Liver (tissue), 3 donors: Measurements from ENCODE around the gene DLX2.

ENCODE experiments used
- EGR1 ChIP-seq, 2 donors: IDR thresholded peaks; 2 replicates each; pipeline ENCODE4 v1.6.1; 2016 to 2018; ENCODE audit warnings: antibody characterized with exemption in 2 of 2, low read depth in 2 of 2
- FOXA1 ChIP-seq: IDR thresholded peaks from 2 replicates; pipeline ENCODE4 v1.6.1; 2016; ENCODE audit warnings: antibody characterized with exemption
- GABPA ChIP-seq, 2 donors: IDR thresholded peaks in 1 of 2; conservative IDR thresholded peaks in 1 of 2; 2 replicates each; pipeline ENCODE4 v1.6.1; 2016; ENCODE audit warnings: antibody characterized with exemption in 2 of 2, mild to moderate bottlenecking in 1 of 2, moderate library complexity in 1 of 2
- JUND ChIP-seq, 2 donors: IDR thresholded peaks; 2 replicates each; pipeline ENCODE4 v1.6.1; 2016; ENCODE audit warnings: antibody characterized with exemption in 2 of 2
- RAD21 ChIP-seq, 2 donors: IDR thresholded peaks; 2 replicates each; pipeline ENCODE4 v1.6.1; 2016; ENCODE audit warnings: antibody characterized with exemption in 2 of 2, mild to moderate bottlenecking in 2 of 2
- RXRA ChIP-seq, 2 donors: IDR thresholded peaks; 2 replicates each; pipeline ENCODE4 v1.6.1; 2017 to 2018; ENCODE audit warnings: antibody characterized with exemption in 2 of 2, mild to moderate bottlenecking in 1 of 2
- SP1 ChIP-seq: IDR thresholded peaks from 2 replicates; pipeline ENCODE4 v1.6.1; 2018; ENCODE audit warnings: antibody characterized with exemption, mild to moderate bottlenecking
- TAF1 ChIP-seq: conservative IDR thresholded peaks from 2 replicates; pipeline ENCODE4 v1.6.1; 2016; ENCODE audit warnings: antibody characterized with exemption, mild to moderate bottlenecking
- YY1 ChIP-seq: IDR thresholded peaks from 2 replicates; pipeline ENCODE4 v1.6.1; 2016; ENCODE audit warnings: antibody characterized with exemption, mild to moderate bottlenecking
- TF ChIP-seq, protein P1 (sequence below): fragments of 150-350 bp; IDR thresholded peaks from 2 replicates; pipeline ENCODE4 v1.5.1; 2017; ENCODE audit warnings: improper control_type of control experiment, low read depth, low read length; ENCODE audit not compliant: missing input control
- TF ChIP-seq, protein P2 (sequence below): IDR thresholded peaks from 2 replicates; pipeline ENCODE4 v1.6.1; 2016; ENCODE audit warnings: antibody characterized with exemption, mild to moderate bottlenecking
- TF ChIP-seq, protein P3 (sequence below): IDR thresholded peaks from 2 replicates; pipeline ENCODE4 v1.6.1; 2016; ENCODE audit warnings: antibody characterized with exemption
- donor health status: healthy.
- donor health status: healthy.

DNA sequence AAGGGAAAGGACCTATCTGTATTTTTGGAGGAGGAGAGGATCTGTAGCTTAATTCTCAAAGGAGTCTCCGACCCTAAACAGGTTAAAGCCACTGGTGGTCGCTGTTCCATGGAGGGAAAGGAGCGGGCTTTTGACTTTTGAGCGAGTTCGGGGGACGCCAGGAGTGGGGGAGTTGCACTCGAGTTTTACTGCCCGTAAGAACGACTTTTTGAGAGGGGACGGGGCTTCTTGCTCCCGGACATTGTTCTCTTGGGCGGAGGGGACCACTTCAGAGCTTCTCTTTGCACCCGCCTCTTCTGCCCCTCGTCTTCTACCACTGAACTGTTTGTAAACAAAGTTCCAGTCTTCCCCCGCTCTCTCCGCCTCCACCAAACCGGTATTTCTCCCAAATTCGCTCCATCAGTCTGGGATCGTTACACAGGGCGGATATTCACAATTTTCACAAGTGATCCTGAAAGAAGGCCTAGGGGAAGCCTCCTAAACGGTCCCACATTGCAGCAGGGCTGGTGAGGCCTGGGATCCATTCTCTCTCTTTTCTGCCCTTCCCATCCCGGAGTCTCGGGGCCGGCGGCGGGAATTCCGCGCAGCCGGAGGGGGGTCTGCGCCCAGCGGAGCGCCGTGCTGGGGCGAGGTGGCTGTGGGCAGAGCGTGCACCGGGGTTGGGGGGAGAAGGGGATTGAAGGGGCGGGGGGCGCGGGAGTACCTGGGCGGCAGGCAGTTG is 6.6 kb downstream of the DLX2 start:
- TF ChIP-seq, protein P1, sequence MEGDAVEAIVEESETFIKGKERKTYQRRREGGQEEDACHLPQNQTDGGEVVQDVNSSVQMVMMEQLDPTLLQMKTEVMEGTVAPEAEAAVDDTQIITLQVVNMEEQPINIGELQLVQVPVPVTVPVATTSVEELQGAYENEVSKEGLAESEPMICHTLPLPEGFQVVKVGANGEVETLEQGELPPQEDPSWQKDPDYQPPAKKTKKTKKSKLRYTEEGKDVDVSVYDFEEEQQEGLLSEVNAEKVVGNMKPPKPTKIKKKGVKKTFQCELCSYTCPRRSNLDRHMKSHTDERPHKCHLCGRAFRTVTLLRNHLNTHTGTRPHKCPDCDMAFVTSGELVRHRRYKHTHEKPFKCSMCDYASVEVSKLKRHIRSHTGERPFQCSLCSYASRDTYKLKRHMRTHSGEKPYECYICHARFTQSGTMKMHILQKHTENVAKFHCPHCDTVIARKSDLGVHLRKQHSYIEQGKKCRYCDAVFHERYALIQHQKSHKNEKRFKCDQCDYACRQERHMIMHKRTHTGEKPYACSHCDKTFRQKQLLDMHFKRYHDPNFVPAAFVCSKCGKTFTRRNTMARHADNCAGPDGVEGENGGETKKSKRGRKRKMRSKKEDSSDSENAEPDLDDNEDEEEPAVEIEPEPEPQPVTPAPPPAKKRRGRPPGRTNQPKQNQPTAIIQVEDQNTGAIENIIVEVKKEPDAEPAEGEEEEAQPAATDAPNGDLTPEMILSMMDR: no peak
- no peak for TF ChIP-seq JUND (IDR thresholded peaks at IDR 0.05)
- TF ChIP-seq GABPA (IDR thresholded peaks at IDR 0.05 in 1 of 2, conservative IDR thresholded peaks at IDR 0.05 in 1 of 2): no peak
- TF ChIP-seq TAF1: no peak
- no peak for TF ChIP-seq SP1
- no peak for TF ChIP-seq FOXA1
- TF ChIP-seq, protein P2, sequence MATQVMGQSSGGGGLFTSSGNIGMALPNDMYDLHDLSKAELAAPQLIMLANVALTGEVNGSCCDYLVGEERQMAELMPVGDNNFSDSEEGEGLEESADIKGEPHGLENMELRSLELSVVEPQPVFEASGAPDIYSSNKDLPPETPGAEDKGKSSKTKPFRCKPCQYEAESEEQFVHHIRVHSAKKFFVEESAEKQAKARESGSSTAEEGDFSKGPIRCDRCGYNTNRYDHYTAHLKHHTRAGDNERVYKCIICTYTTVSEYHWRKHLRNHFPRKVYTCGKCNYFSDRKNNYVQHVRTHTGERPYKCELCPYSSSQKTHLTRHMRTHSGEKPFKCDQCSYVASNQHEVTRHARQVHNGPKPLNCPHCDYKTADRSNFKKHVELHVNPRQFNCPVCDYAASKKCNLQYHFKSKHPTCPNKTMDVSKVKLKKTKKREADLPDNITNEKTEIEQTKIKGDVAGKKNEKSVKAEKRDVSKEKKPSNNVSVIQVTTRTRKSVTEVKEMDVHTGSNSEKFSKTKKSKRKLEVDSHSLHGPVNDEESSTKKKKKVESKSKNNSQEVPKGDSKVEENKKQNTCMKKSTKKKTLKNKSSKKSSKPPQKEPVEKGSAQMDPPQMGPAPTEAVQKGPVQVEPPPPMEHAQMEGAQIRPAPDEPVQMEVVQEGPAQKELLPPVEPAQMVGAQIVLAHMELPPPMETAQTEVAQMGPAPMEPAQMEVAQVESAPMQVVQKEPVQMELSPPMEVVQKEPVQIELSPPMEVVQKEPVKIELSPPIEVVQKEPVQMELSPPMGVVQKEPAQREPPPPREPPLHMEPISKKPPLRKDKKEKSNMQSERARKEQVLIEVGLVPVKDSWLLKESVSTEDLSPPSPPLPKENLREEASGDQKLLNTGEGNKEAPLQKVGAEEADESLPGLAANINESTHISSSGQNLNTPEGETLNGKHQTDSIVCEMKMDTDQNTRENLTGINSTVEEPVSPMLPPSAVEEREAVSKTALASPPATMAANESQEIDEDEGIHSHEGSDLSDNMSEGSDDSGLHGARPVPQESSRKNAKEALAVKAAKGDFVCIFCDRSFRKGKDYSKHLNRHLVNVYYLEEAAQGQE: no peak
- TF ChIP-seq, protein P3, sequence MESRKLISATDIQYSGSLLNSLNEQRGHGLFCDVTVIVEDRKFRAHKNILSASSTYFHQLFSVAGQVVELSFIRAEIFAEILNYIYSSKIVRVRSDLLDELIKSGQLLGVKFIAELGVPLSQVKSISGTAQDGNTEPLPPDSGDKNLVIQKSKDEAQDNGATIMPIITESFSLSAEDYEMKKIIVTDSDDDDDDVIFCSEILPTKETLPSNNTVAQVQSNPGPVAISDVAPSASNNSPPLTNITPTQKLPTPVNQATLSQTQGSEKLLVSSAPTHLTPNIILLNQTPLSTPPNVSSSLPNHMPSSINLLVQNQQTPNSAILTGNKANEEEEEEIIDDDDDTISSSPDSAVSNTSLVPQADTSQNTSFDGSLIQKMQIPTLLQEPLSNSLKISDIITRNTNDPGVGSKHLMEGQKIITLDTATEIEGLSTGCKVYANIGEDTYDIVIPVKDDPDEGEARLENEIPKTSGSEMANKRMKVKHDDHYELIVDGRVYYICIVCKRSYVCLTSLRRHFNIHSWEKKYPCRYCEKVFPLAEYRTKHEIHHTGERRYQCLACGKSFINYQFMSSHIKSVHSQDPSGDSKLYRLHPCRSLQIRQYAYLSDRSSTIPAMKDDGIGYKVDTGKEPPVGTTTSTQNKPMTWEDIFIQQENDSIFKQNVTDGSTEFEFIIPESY: no peak
- TF ChIP-seq EGR1 (IDR thresholded peaks at IDR 0.05; ENCODE audit: low read depth in 2 of 2): no peak
- TF ChIP-seq YY1: no peak
- no peak for TF ChIP-seq RAD21 (IDR thresholded peaks at IDR 0.05)
- TF ChIP-seq RXRA (IDR thresholded peaks at IDR 0.05): no peak
